H9 (cell line): ENCODE data around the gene NEDD4L. TPM values are rescaled to one million over a fixed set of nuclear protein-coding genes. Genes with fewer than 3 reads are reported as not detected.

Experiments
- DNase-seq: peaks from one replicate; pipeline ENCODE4 v3.0.0-alpha.2; 2017
- H2AFZ ChIP-seq: one replicate; pipeline ENCODE4 v1.6.1; 2013; ENCODE audit warnings: mild to moderate bottlenecking, low read length, control low read depth, moderate library complexity
- H2AK5ac ChIP-seq: 2 replicates; pipeline ENCODE4 v1.6.1; 2013; ENCODE audit warnings: low read length, control low read depth, mixed read lengths; ENCODE audit not compliant: insufficient read length
- H2BK120ac ChIP-seq: one replicate; pipeline ENCODE4 v1.6.1; 2013; ENCODE audit warnings: low read depth, mild to moderate bottlenecking, low read length, control low read depth, inconsistent platforms; ENCODE audit not compliant: poor library complexity, severe bottlenecking
- H2BK12ac ChIP-seq: 2 replicates; pipeline ENCODE4 v1.6.1; 2013; ENCODE audit warnings: low read length, control low read depth, mixed read lengths, low read depth; ENCODE audit not compliant: insufficient read length
- H2BK15ac ChIP-seq: 2 replicates; pipeline ENCODE4 v1.6.1; 2013; ENCODE audit warnings: low read depth, low read length, control low read depth
- H2BK20ac ChIP-seq: one replicate; pipeline ENCODE4 v1.6.1; 2013; ENCODE audit warnings: low read depth, mild to moderate bottlenecking, low read length, control low read depth, inconsistent platforms; ENCODE audit not compliant: poor library complexity, severe bottlenecking
- H2BK5ac ChIP-seq: 2 replicates; pipeline ENCODE4 v1.6.1; 2013; ENCODE audit warnings: low read length, control low read depth, mixed read lengths; ENCODE audit not compliant: insufficient read length
- H3K14ac ChIP-seq: 2 replicates; pipeline ENCODE4 v1.6.1; 2013; ENCODE audit warnings: low read length, control low read depth; ENCODE audit not compliant: insufficient read depth
- H3K18ac ChIP-seq: 2 replicates; pipeline ENCODE4 v1.6.1; 2013; ENCODE audit warnings: low read depth, mild to moderate bottlenecking, mixed read lengths, low read length, control low read depth; ENCODE audit not compliant: insufficient read length
- H3K23ac ChIP-seq: 2 replicates; pipeline ENCODE4 v1.6.1; 2013; ENCODE audit warnings: low read length, control low read depth, mixed read lengths, low read depth; ENCODE audit not compliant: insufficient read length
- H3K23me2 ChIP-seq: 2 replicates; pipeline ENCODE4 v1.6.1; 2013; ENCODE audit warnings: low read depth, mild to moderate bottlenecking, mixed read lengths, low read length, control low read depth; ENCODE audit not compliant: insufficient read length, poor library complexity, severe bottlenecking
- H3K27ac ChIP-seq: 2 replicates; pipeline ENCODE4 v1.5.1; 2013; ENCODE audit warnings: low read length, control low read depth, mixed read lengths, low read depth; ENCODE audit not compliant: insufficient read length
- H3K27me3 ChIP-seq: 2 replicates; pipeline ENCODE4 v1.6.1; 2013; ENCODE audit warnings: low read length, control low read depth, inconsistent platforms; ENCODE audit not compliant: insufficient read depth
- H3K4ac ChIP-seq: 2 replicates; pipeline ENCODE4 v1.6.1; 2013; ENCODE audit warnings: low read depth, mild to moderate bottlenecking, control low read depth, inconsistent platforms, low read length, moderate library complexity
- H3K4me1 ChIP-seq: 2 replicates; pipeline ENCODE4 v1.6.1; 2013; ENCODE audit warnings: low read length, control low read depth, inconsistent platforms; ENCODE audit not compliant: insufficient read depth
- H3K4me2 ChIP-seq: 2 replicates; pipeline ENCODE4 v1.6.1; 2013; ENCODE audit warnings: low read length, control low read depth, mixed read lengths; ENCODE audit not compliant: insufficient read length, insufficient read depth
- H3K56ac ChIP-seq: 2 replicates; pipeline ENCODE4 v1.6.1; 2013; ENCODE audit warnings: low read depth, mild to moderate bottlenecking, mixed read lengths, low read length, control low read depth; ENCODE audit not compliant: insufficient read length
- H3K79me1 ChIP-seq: 2 replicates; pipeline ENCODE4 v1.6.1; 2013; ENCODE audit warnings: low read depth, mild to moderate bottlenecking, moderate library complexity, low read length, control low read depth, inconsistent platforms; ENCODE audit not compliant: insufficient read depth, poor library complexity, severe bottlenecking
- H3K79me2 ChIP-seq: 2 replicates; pipeline ENCODE4 v1.6.1; 2013; ENCODE audit warnings: low read length, control low read depth, inconsistent platforms; ENCODE audit not compliant: insufficient read depth
- H3K9ac ChIP-seq: 2 replicates; pipeline ENCODE4 v1.6.1; 2013; ENCODE audit warnings: low read length, control low read depth, mixed read lengths; ENCODE audit not compliant: insufficient read length; ENCODE audit errors: extremely low read depth
- H3K9me3 ChIP-seq: one replicate; pipeline ENCODE4 v1.6.1; 2013; ENCODE audit warnings: low read depth, low read length, inconsistent platforms; ENCODE audit not compliant: control insufficient read depth
- H3T11ph ChIP-seq: one replicate; pipeline ENCODE4 v1.6.1; 2013; ENCODE audit warnings: mild to moderate bottlenecking, low read length, control low read depth, inconsistent platforms
- H4K20me1 ChIP-seq: one replicate; pipeline ENCODE4 v1.6.1; 2013; ENCODE audit not compliant: control insufficient read depth, insufficient read length, insufficient read depth
- H4K5ac ChIP-seq: 2 replicates; pipeline ENCODE4 v1.6.1; 2013; ENCODE audit warnings: low read depth, mild to moderate bottlenecking, mixed read lengths, low read length, control low read depth; ENCODE audit not compliant: insufficient read length
- H4K8ac ChIP-seq: replicated peaks from 2 replicates; pipeline ENCODE4 v1.6.1; 2013; ENCODE audit warnings: low read length, control low read depth, mixed read lengths, low read depth; ENCODE audit not compliant: insufficient read length
- H4K91ac ChIP-seq: 2 replicates; pipeline ENCODE4 v1.6.1; 2013; ENCODE audit warnings: low read depth, mild to moderate bottlenecking, moderate library complexity, mixed read lengths, low read length, control low read depth; ENCODE audit not compliant: insufficient read length
- H3K27ac Mint-ChIP-seq, 3 experiments: 2 replicates in 2 of 3; 3 replicates in 1 of 3; pipeline ENCODE4 v1.8.0; 2020 to 2021; ENCODE audit warnings: mixed read lengths in 3 of 3, mild to moderate bottlenecking in 1 of 3, moderate library complexity in 1 of 3
- H3K27me3 Mint-ChIP-seq: 2 replicates; pipeline ENCODE4 v1.8.0; 2021; ENCODE audit warnings: low read depth, mild to moderate bottlenecking, moderate library complexity, mixed read lengths
- H3K36me3 Mint-ChIP-seq, 3 experiments: 2 replicates in 2 of 3; 3 replicates in 1 of 3; pipeline ENCODE4 v1.8.0; 2020 to 2021; ENCODE audit warnings: low read depth in 3 of 3, mixed read lengths in 3 of 3; ENCODE audit not compliant: insufficient read depth in 1 of 3
- H3K4me1 Mint-ChIP-seq, 2 experiments: 2 replicates each; pipeline ENCODE4 v1.8.0; 2020; ENCODE audit warnings: mixed read lengths in 2 of 2
- H3K4me3 Mint-ChIP-seq, 2 experiments: 2 replicates in 1 of 2; 3 replicates in 1 of 2; pipeline ENCODE4 v1.8.0; 2020 to 2021; ENCODE audit warnings: mild to moderate bottlenecking in 2 of 2, mixed read lengths in 2 of 2, moderate library complexity in 1 of 2
- H3K9me3 Mint-ChIP-seq, 2 experiments: 2 replicates in 1 of 2; 3 replicates in 1 of 2; pipeline ENCODE4 v1.8.0; 2020; ENCODE audit warnings: mild to moderate bottlenecking in 2 of 2, mixed read lengths in 2 of 2, moderate library complexity in 1 of 2
- WGBS: extraction: QIAGEN DNeasy Blood & Tissue Kit; methylation state at CpG from one replicate; pipeline ENCODE4 v1.1.7; 2013; ENCODE audit warnings: missing lambda C conversion rate, low lambda C conversion rate, mixed read lengths; ENCODE audit not compliant: insufficient read length; ENCODE audit errors: extremely low coverage; 5-methylcytosine and 5-hydroxymethylcytosine counted together
- total RNA-seq: library from RNA; stranded (reverse); gene quantifications from 2 replicates; pipeline ENCODE4 v1.2.1, GENCODE V29; 2021
- TF ChIP-seq, protein P1 (sequence below): fragments of 200-600 bp; sonication (generic); conservative IDR thresholded peaks from 3 replicates; pipeline ENCODE4 v1.8.0; 2021; ENCODE audit warnings: antibody characterized with exemption, mild to moderate bottlenecking

NEDD4L gene
- total RNA-seq, 1 experiment from 2014 or later: 76.3 TPM

DNA sequence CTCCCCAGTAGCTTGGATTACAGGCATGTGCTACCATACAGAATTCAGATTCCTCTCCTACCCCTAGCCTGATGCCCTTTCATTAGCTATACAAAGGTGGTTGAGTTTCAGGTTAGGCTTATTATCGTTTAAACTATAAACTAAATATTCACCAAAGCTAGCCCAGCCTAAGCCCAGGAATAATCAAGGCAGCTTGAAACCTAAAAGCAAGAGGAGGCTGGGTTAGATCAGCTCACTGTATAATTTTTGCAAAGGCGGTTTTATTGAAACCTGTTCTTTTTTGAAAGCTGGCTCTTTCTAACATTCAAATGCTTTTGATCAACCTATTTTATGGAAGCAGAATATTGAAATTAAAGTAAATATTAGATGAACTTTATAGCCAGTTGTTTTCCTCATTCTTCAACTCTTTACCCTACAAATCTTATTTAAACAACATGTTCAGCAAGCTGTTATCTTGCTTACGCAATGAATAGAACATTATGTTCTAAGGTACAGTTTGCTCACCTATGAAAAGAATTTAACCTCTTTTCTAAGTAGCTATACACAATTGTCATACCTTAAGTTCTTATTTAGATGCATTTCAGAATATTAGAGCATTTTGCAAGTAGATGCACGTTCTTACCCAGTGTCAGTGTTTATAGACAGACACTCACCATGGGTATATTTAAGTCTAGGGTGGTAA, 241.6 kb downstream of the NEDD4L start:
- no peaks in the 10 kb centered on the region for H3K27me3 Mint-ChIP-seq
- Histone ChIP-seq H3K9me3 (no peaks in the 10 kb centered on the region), H3K56ac (no peak overlapping the region), H3K4me1 (peaks cover 6% of the 10 kb centered on the region; the same call in 1 of the 2 replicates), H4K20me1 (no peaks in the 10 kb centered on the region), H3K18ac (no peak overlapping the region), H3T11ph (no peak overlapping the region), H2AFZ (no peak overlapping the region), H3K79me2 (no peaks in the 10 kb centered on the region), H3K14ac (no peak overlapping the region), H3K79me1 (peaks cover 5% of the 10 kb centered on the region), H3K23ac (no peak overlapping the region), H4K8ac (no peak overlapping the region), H3K9ac (no peak overlapping the region), H2BK120ac (no peak overlapping the region), H3K4ac (no peak overlapping the region), H2BK15ac (no peak overlapping the region), H3K4me2 (no peak overlapping the region), H2BK5ac (no peak overlapping the region), H3K27ac (no peak overlapping the region), H4K91ac (no peak overlapping the region), H3K27me3 (no peaks in the 10 kb centered on the region), H3K23me2 (no peaks in the 10 kb centered on the region), H2BK12ac (no peak overlapping the region), H2AK5ac (no peak overlapping the region), H4K5ac (no peak overlapping the region), H2BK20ac (no peak overlapping the region)
- H3K9me3 Mint-ChIP-seq: peaks cover 0 to 3% of the 10 kb centered on the region in 2 experiments; a peak in 2 of 5 replicates
- no peak overlapping the region for H3K27ac Mint-ChIP-seq
- H3K4me3 Mint-ChIP-seq: no peak overlapping the region
- peaks cover 29 to 35% of the 10 kb centered on the region in 2 experiments for H3K4me1 Mint-ChIP-seq
- no peak for DNase-seq
- TF ChIP-seq, protein P1, sequence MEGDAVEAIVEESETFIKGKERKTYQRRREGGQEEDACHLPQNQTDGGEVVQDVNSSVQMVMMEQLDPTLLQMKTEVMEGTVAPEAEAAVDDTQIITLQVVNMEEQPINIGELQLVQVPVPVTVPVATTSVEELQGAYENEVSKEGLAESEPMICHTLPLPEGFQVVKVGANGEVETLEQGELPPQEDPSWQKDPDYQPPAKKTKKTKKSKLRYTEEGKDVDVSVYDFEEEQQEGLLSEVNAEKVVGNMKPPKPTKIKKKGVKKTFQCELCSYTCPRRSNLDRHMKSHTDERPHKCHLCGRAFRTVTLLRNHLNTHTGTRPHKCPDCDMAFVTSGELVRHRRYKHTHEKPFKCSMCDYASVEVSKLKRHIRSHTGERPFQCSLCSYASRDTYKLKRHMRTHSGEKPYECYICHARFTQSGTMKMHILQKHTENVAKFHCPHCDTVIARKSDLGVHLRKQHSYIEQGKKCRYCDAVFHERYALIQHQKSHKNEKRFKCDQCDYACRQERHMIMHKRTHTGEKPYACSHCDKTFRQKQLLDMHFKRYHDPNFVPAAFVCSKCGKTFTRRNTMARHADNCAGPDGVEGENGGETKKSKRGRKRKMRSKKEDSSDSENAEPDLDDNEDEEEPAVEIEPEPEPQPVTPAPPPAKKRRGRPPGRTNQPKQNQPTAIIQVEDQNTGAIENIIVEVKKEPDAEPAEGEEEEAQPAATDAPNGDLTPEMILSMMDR: no peak
- WGBS: no CpG with 5 or more reads among the region's 4 CpGs
- peaks cover 0 to 4% (median 0%) of the 10 kb centered on the region in 3 experiments; a peak in 1 of 7 replicates for H3K36me3 Mint-ChIP-seq
